ENCODE measurements around the gene GIMAP8.

- TF ChIP-seq CTCF (IDR thresholded peaks at IDR 0.05) (no peak), ZFX (IDR thresholded peaks at IDR 0.05; ENCODE audit: borderline replicate concordance) (no peak)
These were observed 28.6 kb upstream of the GIMAP8 start for GRCh38 chr7:150421831-150422230.

Data from 22Rv1 (cell line).